HepG2 (cell line): Measurements from ENCODE around the gene ALG14. TPM values are rescaled to one million over a fixed set of nuclear protein-coding genes. Genes with fewer than 3 reads are reported as not detected.

Experiments used
- CEBPG ChIP-seq: IDR thresholded peaks from 2 replicates; pipeline ENCODE4 v1.6.1; 2016
- ELK4 ChIP-seq: sonication (generic); formaldehyde crosslinking; IDR thresholded peaks from 2 replicates; pipeline ENCODE4 v1.9.0; 2021; ENCODE audit warnings: missing genetic modification reagents, borderline replicate concordance
- GPBP1L1 ChIP-seq: sonication (generic); formaldehyde crosslinking; IDR thresholded peaks from 2 replicates; pipeline ENCODE4 v1.5.0; 2020; ENCODE audit warnings: mild to moderate bottlenecking, missing genetic modification reagents
- HNF1B ChIP-seq: sonication (generic); formaldehyde crosslinking; IDR thresholded peaks from 2 replicates; pipeline ENCODE4 v1.5.1; 2020; ENCODE audit warnings: mild to moderate bottlenecking, moderate library complexity, missing genetic modification reagents
- MTF2 ChIP-seq: sonication (generic); formaldehyde crosslinking; IDR thresholded peaks from 2 replicates; pipeline ENCODE4 v1.5.0; 2020; ENCODE audit warnings: missing genetic modification reagents, borderline replicate concordance
- NCOR1 ChIP-seq: fragments of 200-600 bp; sonication (generic); IDR thresholded peaks from 2 replicates; pipeline ENCODE4 v1.7.0; 2017; ENCODE audit warnings: antibody characterized with exemption, low read length, borderline replicate concordance
- PLSCR1 ChIP-seq: sonication (generic); formaldehyde crosslinking; IDR thresholded peaks from 2 replicates; pipeline ENCODE4 v1.5.0; 2020; ENCODE audit warnings: missing genetic modification reagents, mild to moderate bottlenecking, borderline replicate concordance
- RELA ChIP-seq: sonication (generic); formaldehyde crosslinking; IDR thresholded peaks from 2 replicates; pipeline ENCODE4 v1.4.0; 2020; ENCODE audit warnings: missing genetic modification reagents
- SMARCE1 ChIP-seq: fragments of 450-650 bp; IDR thresholded peaks from 2 replicates; pipeline ENCODE4 v1.6.1; 2017; ENCODE audit warnings: borderline replicate concordance
- ZFYVE20 ChIP-seq: sonication (generic); formaldehyde crosslinking; IDR thresholded peaks from 2 replicates; pipeline ENCODE4 v1.8.0; 2023; ENCODE audit warnings: low read depth, mild to moderate bottlenecking, moderate library complexity, missing genetic modification reagents, borderline replicate concordance
- ZNF292 ChIP-seq: sonication (generic); formaldehyde crosslinking; IDR thresholded peaks from 2 replicates; pipeline ENCODE4 v1.8.1; 2022; ENCODE audit warnings: mild to moderate bottlenecking, low read depth, missing genetic modification reagents, borderline replicate concordance
- ZNF687 ChIP-seq: sonication (generic); formaldehyde crosslinking; IDR thresholded peaks from 2 replicates; pipeline ENCODE4 v1.5.1; 2020; ENCODE audit warnings: mild to moderate bottlenecking, missing genetic modification reagents, moderate library complexity
- polyA plus RNA-seq, 8 experiments: library from polyadenylated mRNA; depleted of rRNA in 3 of 8; stranded (reverse) in 7 of 8; unstranded in 1 of 8; fragments of >200 nt; fragmentation: Illumina TruSeq in 4 of 8; extraction: Trizol in 4 of 8; gene quantifications; 2 replicates each; pipeline versions ENCODE4 v1.2.1 to v1.2.3, GENCODE V29; 2011 to 2016; ENCODE audit warnings: low read depth in 4 of 8, missing spikeins in 1 of 8, mixed read lengths in 1 of 8; ENCODE audit not compliant: insufficient read depth in 1 of 8
- total RNA-seq, 5 experiments: library from RNA; depleted of rRNA; stranded (reverse); fragments of >200 nt; fragmentation: Illumina TruSeq; extraction: Trizol; gene quantifications; 2 replicates each; pipeline ENCODE4 v1.2.3, GENCODE V29; 2016; ENCODE audit warnings: low read depth in 1 of 5

Gene ALG14
- total and polyA plus RNA-seq, 2 of the 13 experiments (the other 11 are each of a cell fraction or from before 2014, with no cell fraction given), result 4.5 to 12.7 TPM

GRCh38 chr1:95013950-95014574 lies 58.7 kb downstream of the ALG14 start (continued):
- TF ChIP-seq ZFYVE20 (CRISPR knock-in tag), result no peak
- no peak for TF ChIP-seq RELA
- peak; percentile 40 for TF ChIP-seq CEBPG
- TF ChIP-seq GPBP1L1, result no peak
- TF ChIP-seq ZNF687 (CRISPR knock-in tag), result no peak
- no peak for TF ChIP-seq SMARCE1
- TF ChIP-seq NCOR1, result no peak
- peak; percentile 37; the same call in 1 of the 2 replicates for TF ChIP-seq ZNF292 (CRISPR knock-in tag)
- TF ChIP-seq MTF2 (CRISPR knock-in tag), result no peak
- no peak for TF ChIP-seq ELK4 (CRISPR knock-in tag)
- TF ChIP-seq PLSCR1 (CRISPR knock-in tag), result no peak
- TF ChIP-seq HNF1B, result no peak
